SK-N-SH (cell line): ENCODE measurements around the gene CCAR1. TPM values are rescaled to one million over a fixed set of nuclear protein-coding genes. Genes with fewer than 3 reads are reported as not detected.
"Not testable (repeated sequence)": the region's sequence is repeated elsewhere in the genome, so short reads cannot be mapped to it uniquely, and the experiment has no call there.

ENCODE experiments used
- CTCF ChIA-PET: fragments of 300-600, 350-600 bp; formaldehyde crosslinking; extraction: SDS; loops from one replicate; lab custom pipeline; 2021; lab: Yijun Ruan, JAX
- POLR2A ChIA-PET: fragments of 350-600 bp; sonication (Branson Sonifier 250); formaldehyde crosslinking; extraction: SDS; loops from one replicate; lab custom pipeline; 2020; ENCODE audit warnings: antibody characterized with exemption, inconsistent platforms; lab: Yijun Ruan, JAX
- DNase-seq: peaks from one replicate; pipeline ENCODE4 v3.0.0; 2012
- H2AFZ ChIP-seq: fragments of 200-600 bp; sonication (generic); 2 replicates; pipeline ENCODE4 v1.8.1; 2016; ENCODE audit warnings: antibody characterized with exemption, mild to moderate bottlenecking, low read depth
- H3F3A ChIP-seq: fragments of 200-600 bp; sonication (generic); replicated peaks from 2 replicates; pipeline ENCODE3; 2016; ENCODE audit warnings: antibody characterized with exemption, mild to moderate bottlenecking; ENCODE audit not compliant: insufficient read depth
- H3K27ac ChIP-seq, 2 experiments: fragments of 200-500 bp in 1 of 2; fragments of 200-600 bp in 1 of 2; sonication (Bioruptor generic) in 1 of 2; sonication (generic), shearing (Covaris generic) in 1 of 2; 2 replicates each; pipeline versions ENCODE4 v1.5.1 to v1.6.1; 2014 to 2016; ENCODE audit warnings: low read depth in 2 of 2, inconsistent platforms in 1 of 2, low read length in 1 of 2, mild to moderate bottlenecking in 1 of 2, mixed read lengths in 1 of 2
- H3K27me3 ChIP-seq: fragments of 200-600 bp; sonication (generic), shearing (Covaris generic); 2 replicates; pipeline ENCODE4 v1.6.1; 2016; ENCODE audit warnings: mixed run types; ENCODE audit not compliant: insufficient read depth
- H3K36me3 ChIP-seq, 2 experiments: fragments of 200-500 bp in 1 of 2; fragments of 200-600 bp in 1 of 2; sonication (Bioruptor generic) in 1 of 2; sonication (generic) in 1 of 2; replicated peaks in 1 of 2; 2 replicates each; pipeline versions ENCODE3 to v1.5.1; 2014 to 2016; ENCODE audit warnings: low read length in 1 of 2, mild to moderate bottlenecking in 1 of 2; ENCODE audit not compliant: insufficient read depth in 2 of 2, control insufficient read depth in 1 of 2
- H3K4me1 ChIP-seq, 2 experiments: fragments of 200-500 bp in 1 of 2; fragments of 200-600 bp in 1 of 2; sonication (Bioruptor generic) in 1 of 2; sonication (generic), shearing (Covaris generic) in 1 of 2; 2 replicates each; pipeline versions ENCODE4 v1.5.1 to v1.6.1; 2014 to 2016; ENCODE audit warnings: low read depth in 1 of 2, low read length in 1 of 2, mixed run types in 1 of 2; ENCODE audit not compliant: insufficient read depth in 2 of 2, control insufficient read depth in 1 of 2
- H3K4me2 ChIP-seq: fragments of 200-600 bp; sonication (generic), shearing (Covaris generic); 2 replicates; pipeline ENCODE4 v1.6.1; 2017; ENCODE audit warnings: mixed run types
- H3K4me3 ChIP-seq, 2 experiments: fragments of 200-500 bp in 1 of 2; fragments of 200-600 bp in 1 of 2; sonication (Bioruptor generic) in 1 of 2; sonication (generic), shearing (Covaris generic) in 1 of 2; 2 replicates each; pipeline versions ENCODE4 v1.5.1 to v1.8.1; 2014 to 2016; ENCODE audit warnings: low read depth in 2 of 2, inconsistent platforms in 1 of 2, low read length in 1 of 2, mild to moderate bottlenecking in 1 of 2, mixed read lengths in 1 of 2, moderate library complexity in 1 of 2
- H3K79me2 ChIP-seq: fragments of 200-600 bp; sonication (generic); 2 replicates; pipeline ENCODE4 v1.8.1; 2017; ENCODE audit warnings: mild to moderate bottlenecking; ENCODE audit not compliant: insufficient read depth
- H3K9ac ChIP-seq: fragments of 200-600 bp; sonication (generic); 2 replicates; pipeline ENCODE4 v1.6.1; 2017; ENCODE audit warnings: mixed run types
- H3K9me2 ChIP-seq: fragments of 200-600 bp; sonication (generic); 2 replicates; pipeline ENCODE4 v1.6.1; 2017; ENCODE audit warnings: mixed run types
- H3K9me3 ChIP-seq: fragments of 200-600 bp; sonication (generic); 2 replicates; pipeline ENCODE4 v1.6.1; 2017; ENCODE audit warnings: mixed run types, mild to moderate bottlenecking, moderate library complexity
- H4K20me1 ChIP-seq: fragments of 200-600 bp; sonication (generic); 2 replicates; pipeline ENCODE4 v1.6.1; 2017; ENCODE audit warnings: mild to moderate bottlenecking, mixed run types; ENCODE audit not compliant: insufficient read depth
- CHD2 ChIP-seq: fragments of 150-350 bp; IDR thresholded peaks from 2 replicates; pipeline ENCODE4 v1.6.1; 2018; ENCODE audit warnings: low read length; ENCODE audit not compliant: partially characterized antibody
- EP300 ChIP-seq, 2 experiments: IDR thresholded peaks; 2 replicates each; pipeline versions ENCODE4 v1.4.0 to v1.6.1; 2012; ENCODE audit warnings: borderline replicate concordance in 1 of 2, low read depth in 1 of 2, low read length in 1 of 2
- EZH2phosphoT487 ChIP-seq: fragments of 200-600 bp; sonication (generic); IDR thresholded peaks from 2 replicates; pipeline ENCODE4 v1.6.1; 2017; ENCODE audit warnings: low read depth, mixed run types, mild to moderate bottlenecking, antibody characterized with exemption, moderate library complexity, borderline replicate concordance
- FOSL2 ChIP-seq: IDR thresholded peaks from 2 replicates; pipeline ENCODE4 v1.4.0; 2012; ENCODE audit warnings: low read depth, mild to moderate bottlenecking, moderate library complexity, borderline replicate concordance
- FOXJ3 ChIP-seq: sonication (generic); formaldehyde crosslinking; IDR thresholded peaks from 2 replicates; pipeline ENCODE4 v1.5.1; 2020; ENCODE audit warnings: mild to moderate bottlenecking, missing genetic modification reagents
- GABPA ChIP-seq: IDR thresholded peaks from 2 replicates; pipeline ENCODE4 v1.4.0; 2012; ENCODE audit warnings: low read depth, mild to moderate bottlenecking
- GATA2 ChIP-seq: sonication (generic); formaldehyde crosslinking; IDR thresholded peaks from 2 replicates; pipeline ENCODE4 v1.5.0; 2020; ENCODE audit warnings: mild to moderate bottlenecking, missing genetic modification reagents
- JUND ChIP-seq: IDR thresholded peaks from 2 replicates; pipeline ENCODE4 v1.4.0; 2012
- MEF2A ChIP-seq: IDR thresholded peaks from 2 replicates; pipeline ENCODE4 v1.4.0; 2012; ENCODE audit warnings: low read depth, borderline replicate concordance
- MXI1 ChIP-seq: IDR thresholded peaks from 2 replicates; pipeline ENCODE4 v1.6.1; 2012; ENCODE audit warnings: mild to moderate bottlenecking, low read depth, low read length, improper control_type of control experiment
- NRF1 ChIP-seq: IDR thresholded peaks from 2 replicates; pipeline ENCODE4 v1.6.1; 2012; ENCODE audit warnings: low read depth, mild to moderate bottlenecking, low read length
- POLR2AphosphoS5 ChIP-seq: IDR thresholded peaks from 2 replicates; pipeline ENCODE4 v1.6.1; 2012; ENCODE audit warnings: low read depth, low read length
- RCOR1 ChIP-seq: fragments of 150-350 bp; IDR thresholded peaks from 2 replicates; pipeline ENCODE4 v1.6.1; 2017; ENCODE audit warnings: antibody characterized with exemption, low read length
- SMC3 ChIP-seq: IDR thresholded peaks from 2 replicates; pipeline ENCODE4 v1.6.1; 2012; ENCODE audit warnings: low read depth, low read length, improper control_type of control experiment
- TEAD4 ChIP-seq: IDR thresholded peaks from 2 replicates; pipeline ENCODE4 v1.4.0; 2012; ENCODE audit warnings: mild to moderate bottlenecking, borderline replicate concordance; ENCODE audit not compliant: insufficient read depth
- YY1 ChIP-seq: IDR thresholded peaks from 2 replicates; pipeline ENCODE4 v1.4.0; 2012; ENCODE audit warnings: low read depth, mild to moderate bottlenecking
- WGBS: methylation state at CpG from one replicate; pipeline ENCODE4 v1.1.6; 2017; ENCODE audit warnings: low lambda C conversion rate; 5-methylcytosine and 5-hydroxymethylcytosine counted together
- polyA plus RNA-seq, 3 experiments: library from polyadenylated mRNA; depleted of rRNA; stranded (reverse); fragments of >200 nt; gene quantifications; 2 replicates each; pipeline ENCODE4 v1.2.3, GENCODE V29; 2012
- TF ChIP-seq, protein P1 (sequence below): IDR thresholded peaks from 2 replicates; pipeline ENCODE4 v1.4.0; 2012; ENCODE audit warnings: low read depth

Gene CCAR1
- polyA plus RNA-seq, 1 of the 3 experiments (the other 2 are of a cell fraction) = 25.7 TPM

GRCh38 chr10:68732651-68733050, 11.6 kb downstream of the CCAR1 start:
- H3K79me2 ChIP-seq = peaks cover 89% of the 10 kb centered on the region
- WGBS = 96% methylated on average over 8 of the region's 8 CpGs

DNA sequence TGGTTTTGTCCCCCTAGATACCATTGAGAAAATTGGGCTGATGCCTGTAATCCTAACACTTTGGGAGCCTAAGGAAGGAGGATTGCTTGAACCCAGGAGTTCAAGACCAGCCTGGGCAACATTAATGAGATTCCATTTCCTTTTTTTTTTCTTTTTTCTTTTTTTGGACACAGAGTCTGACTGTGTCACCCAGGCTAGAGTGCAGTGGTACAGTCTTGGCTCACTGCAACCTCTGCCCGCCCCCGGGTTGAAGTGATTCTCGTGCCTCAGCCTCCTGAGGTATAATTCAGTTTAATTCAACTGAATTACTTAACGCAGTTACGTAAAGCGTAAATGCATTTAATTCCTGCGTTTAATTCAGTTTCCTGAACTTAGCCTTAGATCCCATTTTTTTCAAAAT, 13.3 kb downstream of the CCAR1 start:
- Histone ChIP-seq H3K27me3 (no peaks in the 10 kb centered on the region), H3K9me2 (no peaks in the 10 kb centered on the region), H3K9me3 (no peaks in the 10 kb centered on the region), H3K4me1 (no peaks in the 10 kb centered on the region), H3K9ac (no peak overlapping the region), H3K79me2 (peaks cover 89% of the 10 kb centered on the region), H3F3A (peaks cover 4% of the 10 kb centered on the region), H2AFZ (no peak overlapping the region), H3K36me3 (peaks cover 48 to 84% of the 10 kb centered on the region in 2 experiments), H3K4me3 (no peak overlapping the region), H3K27ac (no peak overlapping the region), H4K20me1 (0 out of 2 replicates have a peak, but pooled peaks cover 9% of the 10 kb centered on the region), H3K4me2 (no peak overlapping the region)
- no peak for TF ChIP-seq SMC3
- TF ChIP-seq YY1 = no peak
- TF ChIP-seq MEF2A = no peak
- CTCF ChIA-PET = no interaction called here
- POLR2A ChIA-PET = no interaction called here
- WGBS = 93% methylated on average over 7 of the region's 7 CpGs
- DNase-seq = no peak

More at GRCh38 chr10:68732651-68733050, 11.6 kb downstream of the CCAR1 start:
- Histone ChIP-seq H3K9ac (no peak overlapping the region), H4K20me1 (0 out of 2 replicates have a peak, but pooled peaks cover 9% of the 10 kb centered on the region), H3K4me1 (no peaks in the 10 kb centered on the region), H3K27me3 (no peaks in the 10 kb centered on the region), H3K4me2 (no peak overlapping the region), H3K36me3 (peaks cover 38 to 82% of the 10 kb centered on the region in 2 experiments), H3K9me2 (no peaks in the 10 kb centered on the region), H3K27ac (no peak overlapping the region), H3F3A (no peaks in the 10 kb centered on the region), H3K9me3 (no peaks in the 10 kb centered on the region), H2AFZ (no peak overlapping the region), H3K4me3 (no peak overlapping the region)
- DNase-seq = no peak
- TF ChIP-seq JUND (no peak), MEF2A (no peak), EZH2phosphoT487 (no peak), FOSL2 (no peak), MXI1 (no peak)
- ChIA-PET POLR2A (interaction anchor here (2.3 kb wide), 1 partner anchor 11 kb away, joined by 9 read pairs; the partner anchor contains the start of gene CCAR1), CTCF (no interaction called here)

GRCh38 chr10:68735119-68735518, 14.1 kb downstream of the CCAR1 start:
- DNase-seq = no peak
- no peak overlapping the region for H3K4me2 ChIP-seq
- no peaks in the 10 kb centered on the region for H3K4me1 ChIP-seq
- H3F3A ChIP-seq = peaks cover 8% of the 10 kb centered on the region
- H4K20me1 ChIP-seq = 0 out of 2 replicates have a peak, but pooled peaks cover 9% of the 10 kb centered on the region
- H3K9me2 ChIP-seq = no peaks in the 10 kb centered on the region
- peaks cover 84% of the 10 kb centered on the region for H3K79me2 ChIP-seq
- H3K36me3 ChIP-seq = peaks cover 56 to 89% of the 10 kb centered on the region in 2 experiments
- no peak overlapping the region for H3K4me3 ChIP-seq
- no peak overlapping the region for H3K27ac ChIP-seq
- POLR2A ChIA-PET = no interaction called here
- H3K27me3 ChIP-seq = no peaks in the 10 kb centered on the region
- CTCF ChIA-PET = no interaction called here
- no peak overlapping the region for H2AFZ ChIP-seq
- H3K9me3 ChIP-seq = no peaks in the 10 kb centered on the region
- H3K9ac ChIP-seq = no peak overlapping the region
- no peak for TF ChIP-seq FOXJ3 (CRISPR knock-in tag)
- TF ChIP-seq GATA2 (CRISPR knock-in tag) = no peak
- TF ChIP-seq RCOR1 = no peak
- no peak for TF ChIP-seq EP300 (IDR thresholded peaks at IDR 0.05; ENCODE audit: borderline replicate concordance in 1 of 2, low read depth in 1 of 2, low read length in 1 of 2)
- no peak for TF ChIP-seq GABPA
- TF ChIP-seq, protein P1, sequence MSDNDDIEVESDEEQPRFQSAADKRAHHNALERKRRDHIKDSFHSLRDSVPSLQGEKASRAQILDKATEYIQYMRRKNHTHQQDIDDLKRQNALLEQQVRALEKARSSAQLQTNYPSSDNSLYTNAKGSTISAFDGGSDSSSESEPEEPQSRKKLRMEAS = no peak
- TF ChIP-seq CHD2 = no peak
- TF ChIP-seq TEAD4 = no peak
- no peak for TF ChIP-seq POLR2AphosphoS5
- no peak for TF ChIP-seq NRF1
- WGBS = 95% methylated on average over 5 of the region's 6 CpGs

- peaks cover 78% of the 10 kb centered on the region for H3K79me2 ChIP-seq
- H2AFZ ChIP-seq, H3K4me2 ChIP-seq, CTCF ChIA-PET, H3K4me1 ChIP-seq, H3K27me3 ChIP-seq, H3K9ac ChIP-seq, H3K9me3 ChIP-seq, DNase-seq, H4K20me1 ChIP-seq, H3K27ac ChIP-seq, H3K4me3 ChIP-seq, H3K9me2 ChIP-seq, POLR2A ChIA-PET: not testable (repeated sequence)
- peaks cover 60 to 89% of the 10 kb centered on the region in 2 experiments for H3K36me3 ChIP-seq
- H3F3A ChIP-seq = peaks cover 13% of the 10 kb centered on the region
- WGBS = 98% methylated on average over 6 of the region's 7 CpGs
Measured at GRCh38 chr10:68735739-68736138, 14.7 kb downstream of the CCAR1 start.
